ENCODE measurements around the gene IPCEF1.

The IPCEF1 gene

GRCh38 chr6:154373971-154374370 is 17.4 kb upstream of the IPCEF1 start:
- no peak for DNase-seq (ENCODE audit: low read depth in 2 of 3, low spot score in 2 of 3)

GRCh38 chr6:154371281-154371680 is 14.7 kb upstream of the IPCEF1 start:
- no peak for DNase-seq (ENCODE audit: low read depth in 2 of 3, low spot score in 2 of 3)

GRCh38 chr6:154370545-154370944 is 13.9 kb upstream of the IPCEF1 start:
- no peak for DNase-seq (ENCODE audit: low read depth in 2 of 3, low spot score in 2 of 3)

- no peak for DNase-seq (ENCODE audit: low read depth in 2 of 3, low spot score in 2 of 3)
Observed at GRCh38 chr6:154367839-154368695, 11.5 kb upstream of the IPCEF1 start.

GRCh38 chr6:154367336-154367735 is 10.7 kb upstream of the IPCEF1 start:
- no peak for DNase-seq (ENCODE audit: low read depth in 2 of 3, low spot score in 2 of 3)

GRCh38 chr6:154363821-154364220 is 7.2 kb upstream of the IPCEF1 start:
- no peak for DNase-seq (ENCODE audit: low read depth in 2 of 3, low spot score in 2 of 3)

- no peak for DNase-seq (ENCODE audit: low read depth in 2 of 3, low spot score in 2 of 3)
Observed at GRCh38 chr6:154361476-154361875, 4.9 kb upstream of the IPCEF1 start.

- DNase-seq (ENCODE audit: low read depth in 2 of 3, low spot score in 2 of 3), result no peak
Observed at GRCh38 chr6:154360476-154360875, 3.9 kb upstream of the IPCEF1 start.

- no peak for DNase-seq (ENCODE audit: low read depth in 2 of 3, low spot score in 2 of 3)
Observed at GRCh38 chr6:154359679-154360078, 3.1 kb upstream of the IPCEF1 start.

GRCh38 chr6:154359161-154359574 is 2.6 kb upstream of the IPCEF1 start:
- DNase-seq (ENCODE audit: low read depth in 2 of 3, low spot score in 2 of 3), result no peak

- no peak for DNase-seq (ENCODE audit: low read depth in 2 of 3, low spot score in 2 of 3)
Observed at GRCh38 chr6:154358019-154358545, 1.5 kb upstream of the IPCEF1 start.

- no peak for DNase-seq (ENCODE audit: low read depth in 2 of 3, low spot score in 2 of 3)
Observed at GRCh38 chr6:154356113-154356512, 490 bp downstream of the IPCEF1 start.

GRCh38 chr6:154354265-154354777 is 2.3 kb downstream of the IPCEF1 start:
- DNase-seq (ENCODE audit: low read depth in 2 of 3, low spot score in 2 of 3), result no peak

GRCh38 chr6:154353626-154354025 is 3.0 kb downstream of the IPCEF1 start:
- no peak for DNase-seq (ENCODE audit: low read depth in 2 of 3, low spot score in 2 of 3)

GRCh38 chr6:154352898-154353585 is 3.6 kb downstream of the IPCEF1 start:
- DNase-seq (ENCODE audit: low read depth in 2 of 3, low spot score in 2 of 3), result no peak

GRCh38 chr6:154350293-154350692 is 6.3 kb downstream of the IPCEF1 start:
- no peak for DNase-seq (ENCODE audit: low read depth in 2 of 3, low spot score in 2 of 3)

- DNase-seq (ENCODE audit: low read depth in 2 of 3, low spot score in 2 of 3), result no peak
Observed at GRCh38 chr6:154347981-154348380, 8.6 kb downstream of the IPCEF1 start.

GRCh38 chr6:154345811-154346210 is 10.8 kb downstream of the IPCEF1 start:
- no peak for DNase-seq (ENCODE audit: low read depth in 2 of 3, low spot score in 2 of 3)

- no peak for DNase-seq (ENCODE audit: low read depth in 2 of 3, low spot score in 2 of 3)
Observed at GRCh38 chr6:154343473-154344308, 12.9 kb downstream of the IPCEF1 start.

- no peak for DNase-seq (ENCODE audit: low read depth in 2 of 3, low spot score in 2 of 3)
Observed at GRCh38 chr6:154341871-154342270, 14.7 kb downstream of the IPCEF1 start.

- no peak for DNase-seq (ENCODE audit: low read depth in 2 of 3, low spot score in 2 of 3)
Observed at GRCh38 chr6:154341336-154341735, 15.3 kb downstream of the IPCEF1 start.
